DMS153 (cell line): Measurements from ENCODE around the gene ANO3.

Source experiments
- DNase-seq: peaks from one replicate; lab custom pipeline; 2025; lab: John Stamatoyannopoulos, UW

The ANO3 gene

GRCh38 chr11:26493616-26494015 lies 161.7 kb downstream of the ANO3 start:
- no peak for DNase-seq

GRCh38 chr11:26507229-26507628 lies 175.3 kb downstream of the ANO3 start:
- DNase-seq = no peak

GRCh38 chr11:26510164-26510563 lies 178.2 kb downstream of the ANO3 start:
- DNase-seq = no peak

- no peak for DNase-seq
Measured at GRCh38 chr11:26510756-26511155, 178.8 kb downstream of the ANO3 start.

GRCh38 chr11:26512196-26512595 lies 180.3 kb downstream of the ANO3 start:
- no peak for DNase-seq

GRCh38 chr11:26519469-26519868 lies 187.5 kb downstream of the ANO3 start:
- DNase-seq = no peak

- no peak for DNase-seq
Measured at GRCh38 chr11:26522912-26523610, 191.1 kb downstream of the ANO3 start.

- DNase-seq = no peak
Measured at GRCh38 chr11:26527685-26528084, 195.8 kb downstream of the ANO3 start.

GRCh38 chr11:26537341-26537740 lies 205.4 kb downstream of the ANO3 start:
- DNase-seq = no peak

GRCh38 chr11:26539517-26539916 lies 207.6 kb downstream of the ANO3 start:
- DNase-seq = no peak

- DNase-seq = no peak
Measured at GRCh38 chr11:26541870-26542269, 209.9 kb downstream of the ANO3 start.

- DNase-seq = no peak
Measured at GRCh38 chr11:26549176-26549575, 217.2 kb downstream of the ANO3 start.

- no peak for DNase-seq
Measured at GRCh38 chr11:26550022-26550421, 218.1 kb downstream of the ANO3 start.

GRCh38 chr11:26551186-26551801 lies 219.4 kb downstream of the ANO3 start:
- DNase-seq = no peak

GRCh38 chr11:26553182-26553581 lies 221.3 kb downstream of the ANO3 start:
- DNase-seq = no peak

- DNase-seq = no peak
Measured at GRCh38 chr11:26554455-26554854, 222.5 kb downstream of the ANO3 start.

GRCh38 chr11:26556582-26556981 lies 224.7 kb downstream of the ANO3 start:
- no peak for DNase-seq

GRCh38 chr11:26557666-26558065 lies 225.7 kb downstream of the ANO3 start:
- DNase-seq = no peak

- DNase-seq = no peak
Measured at GRCh38 chr11:26558190-26558589, 226.3 kb downstream of the ANO3 start.

GRCh38 chr11:26569646-26570045 lies 237.7 kb downstream of the ANO3 start:
- no peak for DNase-seq

GRCh38 chr11:26571861-26572654 lies 240.1 kb downstream of the ANO3 start, which contains the start of gene MUC15:
TSS of gene MUC15 (minus strand) at chr11:26572263. CDS start at chr11:26567094, 5,169 bp downstream.
- DNase-seq = no peak

GRCh38 chr11:26572770-26573402 lies 241.0 kb downstream of the ANO3 start:
- no peak for DNase-seq
